Endometrial microvascular endothelial cells (primary cell): Measurements from ENCODE around the gene BRAP. TPM values are rescaled to one million over a fixed set of nuclear protein-coding genes. Genes with fewer than 3 reads are reported as not detected.

Experiments
- in situ Hi-C: cut with HindIII; loops from 2 replicates; pipeline ENCODE4 v1.10.0; 2017; ENCODE audit warnings: low sequenced_read_pairs, low pct_unique_long_range_greater_than_20kb; ENCODE audit errors: inconsistent ontology term
- total RNA-seq: library from RNA; depleted of rRNA; stranded (reverse); fragments of >200 nt; gene quantifications from one replicate; pipeline ENCODE4 v1.2.3, GENCODE V29; 2015; ENCODE audit errors: inconsistent ontology term

BRAP gene
- total RNA-seq, 1 donor from 2014 or later, result 15.5 TPM

DNA sequence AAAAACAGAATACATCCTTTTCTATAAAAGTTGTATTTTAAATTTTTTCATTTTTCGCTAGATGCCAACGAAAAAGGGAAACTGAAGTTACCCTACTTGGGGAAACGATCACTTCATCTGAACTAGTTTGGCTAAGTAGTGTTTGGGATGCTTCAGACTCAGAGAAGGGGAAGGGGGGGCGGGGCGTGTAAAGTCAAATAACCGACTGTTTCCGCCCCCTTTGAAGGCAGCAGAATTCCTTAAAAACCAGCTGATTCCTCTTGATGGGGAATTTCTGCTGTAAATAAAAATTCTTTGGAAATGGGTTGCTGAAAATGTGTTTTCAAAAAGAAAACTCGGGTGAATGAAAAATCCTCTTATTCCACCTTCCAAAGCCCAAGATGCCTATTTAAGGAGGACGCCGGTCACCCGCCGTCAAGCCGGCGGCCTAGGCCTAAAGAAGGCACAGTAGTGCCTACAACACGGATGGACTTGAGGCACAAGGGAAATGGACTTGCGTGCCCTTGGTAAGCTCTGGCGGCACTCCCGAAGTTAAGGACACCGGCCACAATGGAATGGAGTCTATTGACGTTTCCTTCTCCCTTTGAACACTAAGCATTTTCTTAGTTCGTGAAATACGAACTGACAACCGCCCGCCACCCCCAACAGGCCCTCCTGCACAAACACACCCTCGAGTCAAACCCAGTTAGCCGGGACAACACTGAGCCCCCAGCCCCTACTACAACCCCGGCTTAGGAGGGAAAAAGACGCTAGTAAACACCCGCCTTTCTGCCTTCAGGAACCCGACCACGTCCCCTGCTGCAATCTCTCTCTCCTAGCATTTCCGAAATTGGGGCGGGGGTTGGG is 88.5 kb downstream of the BRAP start:
- in situ Hi-C loops, result loop anchor here (25.0 kb wide), 1 partner anchor 90 kb away; the partner anchor contains the start of genes ACAD10 and BRAP

DNA sequence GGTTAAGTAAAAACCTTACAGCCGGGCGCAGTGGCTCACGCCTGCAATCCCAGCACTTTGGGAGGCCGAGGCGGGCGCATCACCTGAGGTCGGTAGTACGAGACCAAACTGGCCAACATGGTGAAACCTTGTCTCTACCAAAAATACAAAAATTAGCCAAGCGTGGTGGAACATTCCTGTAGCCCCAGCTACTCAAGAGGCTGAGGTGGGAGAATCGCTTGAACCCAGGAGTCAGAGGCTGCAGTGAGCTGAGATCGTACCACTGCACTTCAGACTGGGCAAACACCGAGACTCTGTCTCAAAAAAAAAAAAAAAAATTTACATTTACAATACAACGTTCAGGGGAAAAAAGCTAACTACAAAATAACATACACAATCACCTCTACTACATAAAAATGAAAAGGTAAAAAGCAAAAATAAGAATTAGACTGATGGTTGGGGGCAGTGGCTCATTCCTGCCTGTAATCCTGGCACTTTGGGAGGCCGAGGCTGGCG is 90.4 kb downstream of the BRAP start:
- in situ Hi-C loops, result loop anchor here (25.0 kb wide), 1 partner anchor 92 kb away; the partner anchor contains the start of genes ACAD10 and BRAP

Other genes with a start within 250 kb of the BRAP start
- gene ATXN2, start 86.6 kb downstream of the BRAP start, total RNA-seq, result 22.0 TPM
- gene ACAD10, start 97 bp upstream of the BRAP start, total RNA-seq, result 33.2 TPM
- gene ALDH2, start 81.0 kb upstream of the BRAP start, total RNA-seq, result 52.8 TPM
- gene MAPKAPK5, start 156.3 kb upstream of the BRAP start, total RNA-seq, result 40.8 TPM